A549 treated with AZD9567 at 1 μM for 4 hours (cell line): ENCODE data around the gene GALR2. TPM values are rescaled to one million over a fixed set of nuclear protein-coding genes. Genes with fewer than 3 reads are reported as not detected.

Source experiments
- total RNA-seq: library from RNA; stranded (reverse); fragments of 200-300 nt; extraction: Qiagen RNA extraction; gene quantifications from 5 replicates; pipeline ENCODE4 v1.2.3, GENCODE V29; 2022; ENCODE audit not compliant: insufficient read depth

The GALR2 gene, protein sequence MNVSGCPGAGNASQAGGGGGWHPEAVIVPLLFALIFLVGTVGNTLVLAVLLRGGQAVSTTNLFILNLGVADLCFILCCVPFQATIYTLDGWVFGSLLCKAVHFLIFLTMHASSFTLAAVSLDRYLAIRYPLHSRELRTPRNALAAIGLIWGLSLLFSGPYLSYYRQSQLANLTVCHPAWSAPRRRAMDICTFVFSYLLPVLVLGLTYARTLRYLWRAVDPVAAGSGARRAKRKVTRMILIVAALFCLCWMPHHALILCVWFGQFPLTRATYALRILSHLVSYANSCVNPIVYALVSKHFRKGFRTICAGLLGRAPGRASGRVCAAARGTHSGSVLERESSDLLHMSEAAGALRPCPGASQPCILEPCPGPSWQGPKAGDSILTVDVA
- 1.5 to 2.0 TPM (median 1.8 TPM) in 4 of 5 replicates, not detected in the other for total RNA-seq

DNA sequence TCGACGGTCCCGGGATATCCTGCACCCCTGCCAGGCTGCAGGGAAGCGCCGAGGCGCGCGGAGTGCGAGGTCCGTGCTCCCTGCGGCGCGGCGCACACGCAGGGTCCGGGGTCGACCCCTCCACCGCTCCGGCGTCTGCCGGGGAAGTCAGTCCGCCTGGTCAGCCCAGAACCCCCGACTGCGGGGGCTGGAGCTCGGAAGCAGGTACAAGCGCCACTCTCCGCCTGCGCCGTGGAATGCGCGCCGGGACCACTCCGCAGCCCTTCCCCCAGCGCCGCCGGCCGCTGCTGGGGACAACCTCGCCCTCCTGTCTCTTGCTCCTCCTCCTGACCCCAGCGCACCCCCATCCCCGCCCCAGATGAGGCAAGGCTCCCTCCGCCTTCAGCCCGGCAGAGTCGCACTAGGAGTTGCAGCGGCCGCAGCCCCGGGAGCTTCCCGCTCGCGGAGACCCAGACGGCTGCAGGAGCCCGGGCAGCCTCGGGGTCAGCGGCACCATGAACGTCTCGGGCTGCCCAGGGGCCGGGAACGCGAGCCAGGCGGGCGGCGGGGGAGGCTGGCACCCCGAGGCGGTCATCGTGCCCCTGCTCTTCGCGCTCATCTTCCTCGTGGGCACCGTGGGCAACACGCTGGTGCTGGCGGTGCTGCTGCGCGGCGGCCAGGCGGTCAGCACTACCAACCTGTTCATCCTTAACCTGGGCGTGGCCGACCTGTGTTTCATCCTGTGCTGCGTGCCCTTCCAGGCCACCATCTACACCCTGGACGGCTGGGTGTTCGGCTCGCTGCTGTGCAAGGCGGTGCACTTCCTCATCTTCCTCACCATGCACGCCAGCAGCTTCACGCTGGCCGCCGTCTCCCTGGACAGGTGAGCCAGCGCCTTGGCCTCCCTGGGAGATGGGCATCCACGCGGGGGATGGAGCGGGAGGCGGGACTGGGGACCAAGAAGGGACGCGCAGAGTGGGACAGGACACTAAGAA lies at the start of gene GALR2:
Gene GALR2, plus strand, starts transcription at position 392 of the 974 bp plus-strand sequence. Its CDS starts 103 bp downstream, at position 495.

DNA sequence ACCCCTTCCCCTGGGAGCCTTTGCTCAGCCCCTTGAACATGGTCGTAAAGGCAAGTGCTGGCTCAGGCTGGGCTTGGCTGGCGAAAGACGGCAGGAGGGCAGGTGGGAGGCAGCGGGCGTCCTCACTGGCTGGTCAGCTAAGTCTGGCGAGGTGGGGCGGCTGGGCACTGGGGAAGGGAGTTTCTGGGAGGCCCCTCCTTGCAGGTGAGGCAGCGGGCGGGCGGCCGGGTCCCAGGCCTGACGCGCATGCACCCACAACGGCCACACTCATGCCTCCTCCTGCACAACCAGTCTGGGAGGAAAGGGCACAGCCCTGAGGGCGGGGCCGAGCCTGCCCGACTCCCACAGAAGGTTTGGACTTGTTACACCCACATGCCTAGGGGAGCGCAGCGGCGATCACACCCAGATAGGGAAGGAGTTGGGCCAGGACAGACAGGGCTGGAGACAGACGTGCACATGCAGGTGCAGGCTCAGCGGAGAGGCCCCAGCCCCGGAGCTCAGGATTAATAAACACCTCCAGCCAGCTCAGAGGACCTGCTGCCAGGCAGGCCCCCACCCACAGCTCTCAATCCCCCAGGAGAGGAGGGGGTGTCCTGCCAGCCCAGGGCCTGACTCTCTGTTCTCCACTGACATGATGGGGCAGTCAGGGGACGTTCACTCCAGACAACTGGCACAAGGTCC lies 47.3 kb upstream of the GALR2 start, which contains the start of gene EVPL:
Gene EVPL, minus strand, starts transcription at position 148 of the 681 bp plus-strand sequence. Its CDS starts 108 bp downstream, at position 40.

DNA sequence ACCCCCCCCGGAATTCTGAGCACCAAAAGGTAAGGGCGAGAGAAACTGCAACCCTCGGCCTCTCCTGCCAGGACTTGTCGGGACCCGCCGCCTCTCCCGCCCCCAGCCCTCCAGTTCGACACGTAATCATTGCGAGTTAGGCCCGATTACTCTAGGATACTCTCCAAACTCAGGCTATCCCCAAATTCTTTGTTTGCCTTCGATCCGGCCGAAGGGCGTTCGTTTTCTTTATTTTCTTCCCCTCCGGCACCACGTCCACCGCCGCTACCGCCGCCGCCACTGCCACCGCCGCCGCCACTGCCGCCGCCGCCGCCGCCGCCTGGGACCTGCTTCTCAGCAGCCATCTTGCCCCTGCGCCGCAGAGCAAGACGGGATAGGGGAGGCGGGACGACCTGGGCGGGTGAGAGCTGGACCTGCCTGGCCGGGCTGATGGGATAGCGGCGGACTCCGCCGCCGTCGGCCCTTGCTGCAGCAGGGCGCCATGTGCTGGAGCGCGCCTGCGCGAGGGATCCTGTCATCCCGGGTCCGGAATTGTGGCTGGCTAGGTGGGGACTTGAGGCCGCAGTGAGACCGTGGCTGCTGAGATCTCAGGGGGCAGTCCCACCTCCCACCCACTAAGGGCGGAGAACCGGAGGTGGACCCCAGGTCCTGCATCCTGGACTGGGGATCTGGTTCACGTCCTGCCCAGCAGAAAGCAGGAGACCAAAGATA lies 2.3 kb upstream of the GALR2 start, which contains the start of gene SRP68:
Gene SRP68, minus strand, starts transcription at position 370 of the 711 bp plus-strand sequence. Its CDS starts 26 bp downstream, at position 344.

DNA sequence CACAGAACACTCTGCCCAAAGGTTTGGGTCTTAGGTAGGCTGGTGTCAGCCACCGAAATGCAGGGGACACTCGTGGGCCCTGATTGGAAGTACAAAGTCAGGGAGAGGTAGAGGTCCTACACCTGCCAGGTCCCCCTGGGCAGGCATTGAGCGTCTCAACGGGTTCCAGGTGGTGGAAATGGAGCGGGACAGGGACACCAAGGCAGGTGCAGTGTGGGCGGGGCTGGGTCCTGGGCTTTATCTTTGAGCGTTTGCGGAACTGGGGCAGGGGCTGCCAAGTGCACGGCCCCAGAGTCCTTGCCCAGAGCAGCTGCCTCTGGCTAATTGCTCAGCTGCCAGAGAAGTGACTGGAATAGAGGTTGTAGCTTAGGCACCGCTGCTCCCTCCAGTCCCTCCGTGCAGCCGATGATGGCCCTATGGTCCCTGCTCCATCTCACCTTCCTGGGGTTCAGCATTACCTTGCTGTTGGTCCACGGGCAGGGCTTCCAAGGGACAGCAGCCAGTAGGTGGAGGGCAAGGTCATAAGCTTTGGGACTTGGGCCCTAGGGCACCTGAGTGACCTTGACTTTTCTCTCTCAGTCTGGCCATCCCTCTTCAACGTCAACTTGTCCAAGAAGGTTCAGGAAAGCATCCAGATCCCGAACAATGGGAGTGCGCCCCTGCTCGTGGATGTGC lies 4.4 kb downstream of the GALR2 start, which contains the start of gene ZACN:
Gene ZACN, plus strand, starts transcription at position 323 of the 675 bp plus-strand sequence. Its CDS starts 83 bp downstream, at position 406.

DNA sequence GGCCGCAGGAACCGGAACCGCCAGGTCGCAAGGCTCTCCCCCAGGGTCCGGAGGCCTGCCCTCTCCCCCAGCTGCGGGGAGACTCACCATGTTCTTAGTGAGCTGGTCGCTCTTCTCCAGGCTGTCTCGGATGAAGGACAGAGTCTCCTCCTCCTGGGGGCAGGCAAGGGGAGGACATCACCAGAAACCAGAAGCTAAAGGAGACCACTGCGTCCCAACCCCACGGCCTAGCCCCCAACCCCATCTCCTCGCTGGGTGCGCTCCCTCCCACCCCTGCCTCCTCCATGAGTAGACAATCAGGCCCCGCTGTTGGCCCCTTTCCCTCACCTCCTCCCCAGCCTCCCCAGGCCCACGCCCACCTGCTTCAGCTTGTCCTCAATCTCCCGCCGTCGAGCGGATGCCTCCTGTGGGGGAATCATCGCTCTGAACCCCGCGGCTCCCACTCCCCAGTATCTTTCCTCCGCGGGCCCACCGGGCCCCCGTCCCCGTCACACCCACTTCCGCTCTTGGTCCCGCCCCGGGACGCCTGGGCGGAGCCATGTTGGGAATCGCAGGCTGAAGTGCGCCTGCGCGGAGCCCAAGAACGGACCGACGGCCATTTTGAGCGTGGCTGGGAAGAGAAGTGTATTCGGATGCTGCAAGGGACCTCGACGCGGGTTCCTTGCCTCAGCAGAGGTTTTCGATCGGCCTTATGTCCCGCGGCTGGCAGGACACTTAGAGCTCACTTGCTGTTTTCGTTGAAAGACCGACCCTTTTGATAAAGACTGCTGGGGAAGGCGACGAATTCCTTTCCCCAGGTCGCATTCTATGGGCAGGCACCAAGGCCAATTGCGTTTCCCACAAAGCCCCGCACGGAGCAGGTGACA lies 28.9 kb downstream of the GALR2 start, which contains the start of gene EXOC7:
Gene EXOC7, minus strand, starts transcription at position 514 of the 866 bp plus-strand sequence. Its CDS starts 95 bp downstream, at position 419.

Other genes starting within 250 kb of the GALR2 start
- gene UNC13D, start 230.4 kb upstream of the GALR2 start, total RNA-seq: 3.8 to 5.9 TPM (median 4.7 TPM) in 5 replicates
- 76.9 to 93.6 TPM (median 84.8 TPM) in 5 replicates for gene WBP2, start 219.4 kb upstream of the GALR2 start, total RNA-seq
- 149 to 167 TPM (median 156 TPM) in 5 replicates for gene TRIM47, start 196.2 kb upstream of the GALR2 start, total RNA-seq
- gene TRIM65, start 177.8 kb upstream of the GALR2 start, total RNA-seq: 24.6 to 42.5 TPM (median 37.6 TPM) in 5 replicates
- 100 to 137 TPM (median 130 TPM) in 5 replicates for gene MRPL38, start 169.9 kb upstream of the GALR2 start, total RNA-seq
- gene FBF1, start 133.7 kb upstream of the GALR2 start, total RNA-seq: 5.0 to 9.4 TPM (median 8.5 TPM) in 5 replicates
- gene ACOX1, start 95.6 kb upstream of the GALR2 start, total RNA-seq: 16.3 to 17.6 TPM (median 17.1 TPM) in 5 replicates
- 23.0 to 25.8 TPM (median 25.3 TPM) in 5 replicates for gene TEN1, start 95.5 kb upstream of the GALR2 start, total RNA-seq
- gene CDK3, start 73.9 kb upstream of the GALR2 start, total RNA-seq: 4.6 to 5.5 TPM (median 5.0 TPM) in 4 of 5 replicates, not detected in the other
- gene EVPL, start 47.5 kb upstream of the GALR2 start, total RNA-seq: 8.9 to 18.2 TPM (median 16.9 TPM) in 5 replicates
- gene SRP68, start 2.3 kb upstream of the GALR2 start, total RNA-seq: 82.2 to 91.8 TPM (median 85.0 TPM) in 5 replicates
- 0.21 to 0.52 TPM (median 0.46 TPM) in 4 of 5 replicates, not detected in the other for gene ZACN, start 4.4 kb downstream of the GALR2 start, total RNA-seq
- gene EXOC7, start 29.0 kb downstream of the GALR2 start, total RNA-seq: 45.7 to 65.2 TPM (median 60.0 TPM) in 5 replicates
- gene FOXJ1, start 66.5 kb downstream of the GALR2 start, total RNA-seq: 0.47 to 0.64 TPM (median 0.59 TPM) in 4 of 5 replicates, not detected in the other
- gene RNF157, start 165.7 kb downstream of the GALR2 start, total RNA-seq: 6.9 to 10.0 TPM (median 8.0 TPM) in 5 replicates
- gene UBALD2, start 190.6 kb downstream of the GALR2 start, total RNA-seq: 30.3 to 120 TPM (median 109 TPM) in 5 replicates
- 0.35 to 1.8 TPM (median 0.97 TPM) in 5 replicates for gene QRICH2, start 233.5 kb downstream of the GALR2 start, total RNA-seq